ENCODE data around the gene SLC1A2.

SLC1A2 gene

DNA sequence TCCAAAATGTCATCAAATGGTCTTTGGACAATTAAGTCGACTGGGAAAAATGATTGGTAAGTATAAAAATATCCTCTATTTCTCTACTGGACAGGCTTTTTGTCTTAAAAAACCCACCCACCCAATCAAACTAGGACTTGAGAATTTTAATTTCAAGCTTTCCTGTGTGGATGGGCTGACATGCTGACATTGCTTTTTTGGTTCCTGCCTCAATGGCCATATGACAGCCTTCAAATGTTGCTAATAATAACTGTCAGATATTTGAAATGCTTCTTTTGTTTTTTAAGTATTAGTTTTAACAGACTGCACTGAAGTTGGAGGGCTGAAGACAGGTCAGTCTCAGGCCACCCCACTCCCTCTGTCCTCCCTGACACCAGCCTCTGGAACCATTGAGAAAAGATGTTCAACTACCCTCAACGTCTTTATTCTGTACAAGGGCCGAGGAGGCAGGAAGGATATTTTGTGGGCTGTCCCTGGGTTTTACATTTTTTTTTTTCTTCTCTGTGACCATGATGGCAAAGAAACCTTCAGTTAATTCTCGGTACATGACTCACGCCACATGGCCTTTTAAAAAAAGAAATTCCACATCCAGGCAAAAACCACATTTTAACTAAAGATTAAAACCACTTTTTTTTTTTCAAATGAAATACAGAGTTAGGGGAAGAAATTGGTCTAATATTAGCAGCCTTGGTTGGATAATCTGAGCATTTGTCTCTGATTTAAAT lies 130.4 kb downstream of the SLC1A2 start:
- Histone ChIP-seq H3K4me1 (ENCODE audit: control insufficient read depth, insufficient read depth, low read length) (peaks cover 23% of the 10 kb centered on the region), H3K36me3 (ENCODE audit: insufficient read depth, low read length) (no peaks in the 10 kb centered on the region), H3K4me2 (ENCODE audit: low read length) (peak overlapping the region; percentile 68), H3K9me3 (replicated peaks; ENCODE audit: low read length) (no peaks in the 10 kb centered on the region), H3K4me3 (ENCODE audit: low read length) (no peak overlapping the region), H3K27me3 (ENCODE audit: control insufficient read depth, insufficient read depth, low read length) (no peaks in the 10 kb centered on the region), H3K9ac (ENCODE audit: low read depth, low read length) (peak overlapping the region; percentile 70)

GRCh38 chr11:35288309-35288708 lies 131.0 kb downstream of the SLC1A2 start:
- peaks cover 23% of the 10 kb centered on the region for H3K4me1 ChIP-seq (ENCODE audit: control insufficient read depth, insufficient read depth, low read length)
- H3K4me2 ChIP-seq (ENCODE audit: low read length) = no peak overlapping the region
- no peaks in the 10 kb centered on the region for H3K27me3 ChIP-seq (ENCODE audit: control insufficient read depth, insufficient read depth, low read length)
- H3K9ac ChIP-seq (ENCODE audit: low read depth, low read length) = no peak overlapping the region
- no peaks in the 10 kb centered on the region for H3K36me3 ChIP-seq (ENCODE audit: insufficient read depth, low read length)
- no peaks in the 10 kb centered on the region for H3K9me3 ChIP-seq (replicated peaks; ENCODE audit: low read length)
- no peak overlapping the region for H3K4me3 ChIP-seq (ENCODE audit: low read length)

DNA sequence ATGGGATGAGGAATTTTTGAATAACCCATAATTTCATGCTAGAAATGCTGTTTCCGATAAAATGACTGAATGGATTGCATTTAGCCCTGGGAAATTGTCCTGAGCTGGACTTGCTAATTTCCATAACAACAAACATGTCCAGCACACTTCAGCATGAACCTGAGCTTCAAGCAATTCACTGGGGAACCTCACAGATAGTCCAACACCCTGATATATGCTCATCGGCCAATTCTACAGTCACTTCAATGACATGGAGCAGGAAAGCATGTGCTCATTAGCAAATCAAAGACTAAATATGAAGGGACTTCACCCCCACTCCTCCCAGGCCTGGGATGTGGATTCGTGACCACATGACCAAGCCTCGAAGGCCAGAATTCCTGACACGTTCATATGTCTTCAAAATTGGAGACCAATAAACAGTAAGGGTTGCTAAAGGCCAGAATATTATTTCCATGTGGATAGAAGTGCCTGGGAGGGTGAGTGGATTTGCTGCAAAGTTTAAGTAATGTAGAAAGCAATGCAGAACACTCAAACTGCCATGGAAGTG lies 131.9 kb downstream of the SLC1A2 start:
- Histone ChIP-seq H3K36me3 (ENCODE audit: insufficient read depth, low read length) (no peaks in the 10 kb centered on the region), H3K9ac (ENCODE audit: low read depth, low read length) (no peak overlapping the region), H3K4me2 (ENCODE audit: low read length) (no peak overlapping the region), H3K27me3 (ENCODE audit: control insufficient read depth, insufficient read depth, low read length) (no peaks in the 10 kb centered on the region), H3K9me3 (replicated peaks; ENCODE audit: low read length) (no peaks in the 10 kb centered on the region), H3K4me1 (ENCODE audit: control insufficient read depth, insufficient read depth, low read length) (peaks cover 28% of the 10 kb centered on the region), H3K4me3 (ENCODE audit: low read length) (no peak overlapping the region)

- peaks cover 39% of the 10 kb centered on the region for H3K4me1 ChIP-seq (ENCODE audit: control insufficient read depth, insufficient read depth, low read length)
- H3K4me3 ChIP-seq (ENCODE audit: low read length) = no peak overlapping the region
- H3K4me2 ChIP-seq (ENCODE audit: low read length) = no peak overlapping the region
- H3K36me3 ChIP-seq (ENCODE audit: insufficient read depth, low read length) = no peaks in the 10 kb centered on the region
- no peak overlapping the region for H3K9ac ChIP-seq (ENCODE audit: low read depth, low read length)
- H3K9me3 ChIP-seq (replicated peaks; ENCODE audit: low read length) = no peaks in the 10 kb centered on the region
- no peaks in the 10 kb centered on the region for H3K27me3 ChIP-seq (ENCODE audit: control insufficient read depth, insufficient read depth, low read length)
Observed at GRCh38 chr11:35286126-35286525, 133.2 kb downstream of the SLC1A2 start.

- no peaks in the 10 kb centered on the region for H3K9me3 ChIP-seq (replicated peaks; ENCODE audit: low read length)
- no peaks in the 10 kb centered on the region for H3K36me3 ChIP-seq (ENCODE audit: insufficient read depth, low read length)
- no peak overlapping the region for H3K9ac ChIP-seq (ENCODE audit: low read depth, low read length)
- no peak overlapping the region for H3K4me2 ChIP-seq (ENCODE audit: low read length)
- H3K4me3 ChIP-seq (ENCODE audit: low read length) = no peak overlapping the region
- H3K4me1 ChIP-seq (ENCODE audit: control insufficient read depth, insufficient read depth, low read length) = peaks cover 38% of the 10 kb centered on the region
- H3K27me3 ChIP-seq (ENCODE audit: control insufficient read depth, insufficient read depth, low read length) = no peaks in the 10 kb centered on the region
Observed at GRCh38 chr11:35285471-35285870, 133.9 kb downstream of the SLC1A2 start.

GRCh38 chr11:35282221-35282882 lies 137.0 kb downstream of the SLC1A2 start:
- H3K4me3 ChIP-seq (ENCODE audit: low read length) = no peak overlapping the region
- no peaks in the 10 kb centered on the region for H3K36me3 ChIP-seq (ENCODE audit: insufficient read depth, low read length)
- no peaks in the 10 kb centered on the region for H3K9me3 ChIP-seq (replicated peaks; ENCODE audit: low read length)
- H3K9ac ChIP-seq (ENCODE audit: low read depth, low read length) = no peak overlapping the region
- no peaks in the 10 kb centered on the region for H3K27me3 ChIP-seq (ENCODE audit: control insufficient read depth, insufficient read depth, low read length)
- peaks cover 15% of the 10 kb centered on the region for H3K4me1 ChIP-seq (ENCODE audit: control insufficient read depth, insufficient read depth, low read length)
- no peak overlapping the region for H3K4me2 ChIP-seq (ENCODE audit: low read length)

- Histone ChIP-seq H3K4me3 (ENCODE audit: low read length) (no peak overlapping the region), H3K9me3 (replicated peaks; ENCODE audit: low read length) (no peaks in the 10 kb centered on the region), H3K9ac (ENCODE audit: low read depth, low read length) (no peak overlapping the region), H3K27me3 (ENCODE audit: control insufficient read depth, insufficient read depth, low read length) (no peaks in the 10 kb centered on the region), H3K36me3 (ENCODE audit: insufficient read depth, low read length) (no peaks in the 10 kb centered on the region), H3K4me1 (ENCODE audit: control insufficient read depth, insufficient read depth, low read length) (peaks cover 15% of the 10 kb centered on the region), H3K4me2 (ENCODE audit: low read length) (no peak overlapping the region)
Observed at GRCh38 chr11:35281169-35281688, 138.1 kb downstream of the SLC1A2 start.

DNA sequence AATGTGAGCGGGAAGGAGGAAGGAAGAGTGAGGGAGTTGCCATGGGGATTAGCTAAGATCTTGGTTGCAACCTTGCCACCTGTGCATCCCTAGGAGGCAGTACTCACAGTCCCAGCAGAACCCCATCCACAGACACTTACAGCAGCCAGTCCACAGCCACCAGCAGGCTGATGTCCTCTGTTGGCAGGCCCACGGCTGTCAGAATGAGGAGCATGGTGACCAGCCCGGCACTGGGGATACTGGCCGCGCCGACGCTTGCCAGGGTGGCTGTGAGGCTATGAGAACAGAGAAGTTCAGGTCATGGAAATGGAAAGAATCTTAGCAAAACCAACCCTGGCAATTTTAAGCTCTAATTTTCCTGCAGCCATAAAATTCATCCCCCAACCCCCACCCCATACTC lies 138.6 kb downstream of the SLC1A2 start:
- Histone ChIP-seq H3K4me3 (ENCODE audit: low read length) (no peak overlapping the region), H3K4me1 (ENCODE audit: control insufficient read depth, insufficient read depth, low read length) (peaks cover 19% of the 10 kb centered on the region), H3K36me3 (ENCODE audit: insufficient read depth, low read length) (no peaks in the 10 kb centered on the region), H3K27me3 (ENCODE audit: control insufficient read depth, insufficient read depth, low read length) (no peaks in the 10 kb centered on the region), H3K9me3 (replicated peaks; ENCODE audit: low read length) (no peaks in the 10 kb centered on the region), H3K4me2 (ENCODE audit: low read length) (no peak overlapping the region), H3K9ac (ENCODE audit: low read depth, low read length) (no peak overlapping the region)

DNA sequence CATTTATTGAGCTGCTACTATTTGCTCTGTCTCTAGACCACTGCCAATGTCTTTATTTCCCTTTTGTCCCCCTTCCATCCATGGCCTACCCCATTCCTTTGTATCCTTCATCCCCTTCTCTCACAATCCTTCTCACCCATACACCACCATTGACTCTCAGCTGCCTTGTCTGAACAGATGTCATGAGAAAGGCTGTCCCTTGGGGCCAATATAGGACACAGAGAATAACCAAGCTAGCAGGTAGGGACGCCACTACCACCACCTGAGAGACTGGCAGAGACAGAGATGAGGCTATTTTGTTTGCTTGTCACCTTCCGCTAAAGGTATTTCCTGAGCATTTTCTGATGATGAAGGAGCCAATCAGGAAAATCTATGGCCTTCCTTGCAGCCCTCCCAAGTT lies 141.5 kb downstream of the SLC1A2 start:
- H3K36me3 ChIP-seq (ENCODE audit: insufficient read depth, low read length) = no peaks in the 10 kb centered on the region
- peaks cover 5% of the 10 kb centered on the region for H3K27me3 ChIP-seq (ENCODE audit: control insufficient read depth, insufficient read depth, low read length)
- H3K4me2 ChIP-seq (ENCODE audit: low read length) = no peak overlapping the region
- no peak overlapping the region for H3K4me3 ChIP-seq (ENCODE audit: low read length)
- peaks cover 25% of the 10 kb centered on the region for H3K4me1 ChIP-seq (ENCODE audit: control insufficient read depth, insufficient read depth, low read length)
- no peak overlapping the region for H3K9ac ChIP-seq (ENCODE audit: low read depth, low read length)
- no peaks in the 10 kb centered on the region for H3K9me3 ChIP-seq (replicated peaks; ENCODE audit: low read length)

DNA sequence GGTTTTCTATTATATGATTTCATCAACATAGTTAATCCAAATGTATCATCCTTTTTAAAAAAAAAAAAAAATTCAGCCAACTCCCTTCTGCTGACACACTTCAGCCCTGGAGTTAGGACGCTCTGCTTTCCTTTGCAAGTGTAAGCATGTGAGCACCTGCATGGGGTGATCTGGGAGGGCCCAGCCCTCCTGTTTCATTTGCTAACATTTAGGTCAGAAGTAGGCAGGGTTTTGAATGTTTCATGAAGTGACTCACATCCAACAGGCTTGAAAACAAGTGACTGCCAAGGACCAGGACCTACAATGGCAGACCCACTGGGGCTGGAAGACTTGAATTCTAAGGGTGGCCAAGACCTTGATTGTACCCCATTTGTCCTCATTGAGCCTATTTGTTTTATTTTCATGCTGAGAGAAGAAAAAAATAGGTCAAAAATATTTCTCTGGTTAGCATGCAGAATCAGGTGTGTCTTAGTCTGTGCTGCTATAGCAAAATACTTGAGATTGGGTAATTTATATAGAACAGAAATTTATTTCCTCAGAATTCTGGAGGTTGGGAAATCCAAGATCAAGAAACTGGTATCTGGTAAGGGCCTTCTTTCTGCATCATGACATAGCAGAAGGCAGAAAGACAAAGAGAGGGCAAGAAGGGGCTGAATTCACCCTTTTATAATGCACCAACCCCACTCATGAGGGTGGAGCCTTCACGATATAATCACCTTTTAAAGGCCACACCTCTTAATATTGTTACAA lies 142.8 kb downstream of the SLC1A2 start:
- no peaks in the 10 kb centered on the region for H3K36me3 ChIP-seq (ENCODE audit: insufficient read depth, low read length)

GRCh38 chr11:35275786-35276170 lies 143.6 kb downstream of the SLC1A2 start:
- Histone ChIP-seq H3K4me3 (ENCODE audit: low read length) (no peak overlapping the region), H3K27me3 (ENCODE audit: control insufficient read depth, insufficient read depth, low read length) (peaks cover 5% of the 10 kb centered on the region), H3K4me2 (ENCODE audit: low read length) (no peak overlapping the region), H3K9ac (ENCODE audit: low read depth, low read length) (no peak overlapping the region), H3K4me1 (ENCODE audit: control insufficient read depth, insufficient read depth, low read length) (peaks cover 11% of the 10 kb centered on the region), H3K36me3 (ENCODE audit: insufficient read depth, low read length) (no peaks in the 10 kb centered on the region), H3K9me3 (replicated peaks; ENCODE audit: low read length) (no peaks in the 10 kb centered on the region)

More for the DNA sequence above, 142.8 kb downstream of the SLC1A2 start:
- Histone ChIP-seq H3K27me3 (ENCODE audit: control insufficient read depth, insufficient read depth, low read length) (peaks cover 5% of the 10 kb centered on the region), H3K4me2 (ENCODE audit: low read length) (no peak overlapping the region), H3K9me3 (replicated peaks; ENCODE audit: low read length) (no peaks in the 10 kb centered on the region), H3K9ac (ENCODE audit: low read depth, low read length) (no peak overlapping the region), H3K4me3 (ENCODE audit: low read length) (no peak overlapping the region), H3K4me1 (ENCODE audit: control insufficient read depth, insufficient read depth, low read length) (peaks cover 15% of the 10 kb centered on the region)
